Subcutaneous abdominal adipose tissue (tissue), 5 donors: Measurements from ENCODE around the gene KRAS.

Source experiments
- H3K27ac ChIP-seq: one replicate; pipeline ENCODE4 v1.7.0; 2013; ENCODE audit warnings: low read depth, mild to moderate bottlenecking, inconsistent platforms, low read length, moderate library complexity
- H3K27me3 ChIP-seq, 5 donors: one replicate each; pipeline ENCODE4 v1.7.0; 2013; ENCODE audit warnings: low read length in 5 of 5, inconsistent platforms in 1 of 5; ENCODE audit not compliant: control insufficient read depth in 5 of 5, insufficient read depth in 4 of 5
- H3K36me3 ChIP-seq, 5 donors: one replicate each; pipeline ENCODE4 v1.7.0; 2013; ENCODE audit warnings: low read length in 5 of 5; ENCODE audit not compliant: control insufficient read depth in 5 of 5, insufficient read depth in 5 of 5
- H3K4me1 ChIP-seq, 5 donors: one replicate each; pipeline ENCODE4 v1.7.0; 2013; ENCODE audit warnings: low read length in 5 of 5, mild to moderate bottlenecking in 3 of 5, moderate library complexity in 1 of 5; ENCODE audit not compliant: control insufficient read depth in 5 of 5, insufficient read depth in 5 of 5
- H3K4me3 ChIP-seq, 5 donors: one replicate each; pipeline ENCODE4 v1.7.0; 2013; ENCODE audit warnings: low read length in 5 of 5, low read depth in 1 of 5
- H3K9ac ChIP-seq, 5 donors: one replicate each; pipeline ENCODE4 v1.7.0; 2013; ENCODE audit warnings: low read length in 5 of 5, mild to moderate bottlenecking in 4 of 5, moderate library complexity in 3 of 5
- H3K9me3 ChIP-seq, 5 donors: one replicate each; pipeline ENCODE4 v1.7.0; 2013; ENCODE audit warnings: low read length in 5 of 5; ENCODE audit not compliant: control insufficient read depth in 5 of 5
- donor health status: healthy.
- donor health status: healthy.
- donor health status: healthy.
- donor health status: healthy.
- donor health status: healthy.

The KRAS gene

GRCh38 chr12:25186038-25186787 is 64.5 kb downstream of the KRAS start:
- no peak overlapping the region for H3K4me3 ChIP-seq
- no peaks in the 10 kb centered on the region for H3K4me1 ChIP-seq
- H3K9me3 ChIP-seq, result no peaks in the 10 kb centered on the region
- no peak overlapping the region for H3K9ac ChIP-seq
- no peaks in the 10 kb centered on the region for H3K27me3 ChIP-seq
- no peak overlapping the region for H3K27ac ChIP-seq
- no peaks in the 10 kb centered on the region for H3K36me3 ChIP-seq

- H3K4me1 ChIP-seq, result no peaks in the 10 kb centered on the region
- H3K9me3 ChIP-seq, result peaks cover 0 to 2% (median 0%) of the 10 kb centered on the region in 5 donors
- no peaks in the 10 kb centered on the region for H3K36me3 ChIP-seq
- no peak overlapping the region for H3K4me3 ChIP-seq
- H3K27ac ChIP-seq, result no peak overlapping the region
- H3K27me3 ChIP-seq, result no peaks in the 10 kb centered on the region
- H3K9ac ChIP-seq, result no peak overlapping the region
Observed at GRCh38 chr12:25184132-25184531, 66.6 kb downstream of the KRAS start.

GRCh38 chr12:25182765-25183164 is 68.0 kb downstream of the KRAS start:
- Histone ChIP-seq H3K4me3 (no peak overlapping the region), H3K27ac (no peak overlapping the region), H3K9ac (no peak overlapping the region), H3K9me3 (peaks cover 0 to 2% (median 0%) of the 10 kb centered on the region in 5 donors), H3K4me1 (no peaks in the 10 kb centered on the region), H3K27me3 (no peaks in the 10 kb centered on the region), H3K36me3 (no peaks in the 10 kb centered on the region)

- H3K36me3 ChIP-seq, result no peaks in the 10 kb centered on the region
- no peak overlapping the region for H3K9ac ChIP-seq
- H3K4me1 ChIP-seq, result no peaks in the 10 kb centered on the region
- H3K4me3 ChIP-seq, result no peak overlapping the region
- H3K27ac ChIP-seq, result no peak overlapping the region
- no peaks in the 10 kb centered on the region for H3K27me3 ChIP-seq
- no peaks in the 10 kb centered on the region for H3K9me3 ChIP-seq
Observed at GRCh38 chr12:25162866-25163265, 87.9 kb downstream of the KRAS start.

- H3K9ac ChIP-seq, result no peak overlapping the region
- no peaks in the 10 kb centered on the region for H3K9me3 ChIP-seq
- H3K36me3 ChIP-seq, result no peaks in the 10 kb centered on the region
- H3K4me3 ChIP-seq, result no peak overlapping the region
- no peaks in the 10 kb centered on the region for H3K27me3 ChIP-seq
- peaks cover 0 to 7% (median 0%) of the 10 kb centered on the region in 5 donors for H3K4me1 ChIP-seq
- H3K27ac ChIP-seq, result no peak overlapping the region
Observed at GRCh38 chr12:25156061-25156460, 94.7 kb downstream of the KRAS start.

GRCh38 chr12:25155022-25155576 is 95.6 kb downstream of the KRAS start:
- peaks cover 0 to 7% (median 0%) of the 10 kb centered on the region in 5 donors for H3K4me1 ChIP-seq
- H3K9me3 ChIP-seq, result no peaks in the 10 kb centered on the region
- H3K27ac ChIP-seq, result no peak overlapping the region
- H3K9ac ChIP-seq, result no peak overlapping the region
- H3K4me3 ChIP-seq, result no peak overlapping the region
- no peaks in the 10 kb centered on the region for H3K36me3 ChIP-seq
- H3K27me3 ChIP-seq, result no peaks in the 10 kb centered on the region
